HEK293T (cell line): ENCODE measurements around the gene PIP5K1C.

Experiments used
- CTCF ChIA-PET: fragments of 350-600 bp; formaldehyde crosslinking; extraction: SDS; loops from one replicate; lab custom pipeline; 2021; ENCODE audit warnings: antibody characterized with exemption, inconsistent platforms; lab: Yijun Ruan, JAX
- POLR2A ChIA-PET: fragments of 350-600 bp; formaldehyde crosslinking; extraction: SDS; loops from one replicate; lab custom pipeline; 2020; ENCODE audit warnings: antibody characterized with exemption, inconsistent platforms; lab: Yijun Ruan, JAX
- DNase-seq: peaks from one replicate; pipeline ENCODE4 v3.0.0; 2012; ENCODE audit warnings: mixed read lengths; ENCODE audit errors: extremely low spot score
- ARNT ChIP-seq: fragments of 450-650 bp; IDR thresholded peaks from 2 replicates; pipeline ENCODE4 v1.6.1; 2017; ENCODE audit warnings: mild to moderate bottlenecking
- BHLHE40 ChIP-seq: fragments of 450-650 bp; IDR thresholded peaks from 2 replicates; pipeline ENCODE4 v1.6.1; 2016; ENCODE audit warnings: mild to moderate bottlenecking, moderate library complexity, borderline replicate concordance
- CTBP1 ChIP-seq: fragments of 450-650 bp; IDR thresholded peaks from 2 replicates; pipeline ENCODE4 v1.6.1; 2016; ENCODE audit warnings: borderline replicate concordance
- ELF4 ChIP-seq: fragments of 450-650 bp; IDR thresholded peaks from 2 replicates; pipeline ENCODE4 v1.6.1; 2017; ENCODE audit warnings: antibody characterized with exemption
- FOXA1 ChIP-seq: fragments of 450-650 bp; IDR thresholded peaks from 2 replicates; pipeline ENCODE4 v1.6.1; 2016; ENCODE audit warnings: mild to moderate bottlenecking
- FOXK2 ChIP-seq: fragments of 450-650 bp; IDR thresholded peaks from 2 replicates; pipeline ENCODE4 v1.6.1; 2016; ENCODE audit warnings: mild to moderate bottlenecking
- FOXM1 ChIP-seq: fragments of 450-650 bp; IDR thresholded peaks from 2 replicates; pipeline ENCODE4 v1.6.1; 2017; ENCODE audit warnings: mild to moderate bottlenecking, borderline replicate concordance
- HDGF ChIP-seq: fragments of 450-650 bp; IDR thresholded peaks from 2 replicates; pipeline ENCODE4 v1.6.1; 2017; ENCODE audit warnings: antibody characterized with exemption, borderline replicate concordance
- L3MBTL2 ChIP-seq: fragments of 450-650 bp; conservative IDR thresholded peaks from 2 replicates; pipeline ENCODE4 v1.6.1; 2016; ENCODE audit warnings: mild to moderate bottlenecking
- LEF1 ChIP-seq: fragments of 450-650 bp; IDR thresholded peaks from 2 replicates; pipeline ENCODE4 v1.6.1; 2017; ENCODE audit warnings: mild to moderate bottlenecking, borderline replicate concordance
- NFRKB ChIP-seq: fragments of 450-650 bp; IDR thresholded peaks from 2 replicates; pipeline ENCODE4 v1.6.1; 2016; ENCODE audit warnings: mild to moderate bottlenecking, moderate library complexity
- PKNOX1 ChIP-seq: fragments of 450-650 bp; IDR thresholded peaks from 2 replicates; pipeline ENCODE4 v1.6.1; 2016
- SP1 ChIP-seq: fragments of 450-650 bp; IDR thresholded peaks from 2 replicates; pipeline ENCODE4 v1.6.1; 2017
- SUZ12 ChIP-seq: fragments of 450-650 bp; IDR thresholded peaks from 2 replicates; pipeline ENCODE4 v1.6.1; 2016; ENCODE audit warnings: mild to moderate bottlenecking
- TARDBP ChIP-seq: fragments of 450-650 bp; IDR thresholded peaks from 2 replicates; pipeline ENCODE4 v1.6.1; 2016
- ZNF384 ChIP-seq: fragments of 450-650 bp; IDR thresholded peaks from 2 replicates; pipeline ENCODE4 v1.6.1; 2016

The PIP5K1C gene, protein sequence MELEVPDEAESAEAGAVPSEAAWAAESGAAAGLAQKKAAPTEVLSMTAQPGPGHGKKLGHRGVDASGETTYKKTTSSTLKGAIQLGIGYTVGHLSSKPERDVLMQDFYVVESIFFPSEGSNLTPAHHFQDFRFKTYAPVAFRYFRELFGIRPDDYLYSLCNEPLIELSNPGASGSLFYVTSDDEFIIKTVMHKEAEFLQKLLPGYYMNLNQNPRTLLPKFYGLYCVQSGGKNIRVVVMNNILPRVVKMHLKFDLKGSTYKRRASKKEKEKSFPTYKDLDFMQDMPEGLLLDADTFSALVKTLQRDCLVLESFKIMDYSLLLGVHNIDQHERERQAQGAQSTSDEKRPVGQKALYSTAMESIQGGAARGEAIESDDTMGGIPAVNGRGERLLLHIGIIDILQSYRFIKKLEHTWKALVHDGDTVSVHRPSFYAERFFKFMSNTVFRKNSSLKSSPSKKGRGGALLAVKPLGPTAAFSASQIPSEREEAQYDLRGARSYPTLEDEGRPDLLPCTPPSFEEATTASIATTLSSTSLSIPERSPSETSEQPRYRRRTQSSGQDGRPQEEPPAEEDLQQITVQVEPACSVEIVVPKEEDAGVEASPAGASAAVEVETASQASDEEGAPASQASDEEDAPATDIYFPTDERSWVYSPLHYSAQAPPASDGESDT

GRCh38 chr19:3700242-3701032 lies at the start of gene PIP5K1C:
TSS of gene PIP5K1C (minus strand) at chr19:3700468. CDS start at chr19:3700390, 78 bp downstream.
- POLR2A ChIA-PET, result interaction anchor here (0.6 kb wide), 1 partner anchor 10 kb away, joined by 4 read pairs; no protein-coding TSS in a partner anchor
- DNase-seq, result peak; percentile 97
- TF ChIP-seq ZNF384, result no peak
- peak; percentile 34; the same call in 1 of the 2 replicates for TF ChIP-seq ARNT
- peak; percentile 53; the same call in 1 of the 2 replicates for TF ChIP-seq L3MBTL2
- TF ChIP-seq FOXM1, result 0 out of 2 replicates have a peak, but pooled peaks have one; percentile 39
- TF ChIP-seq LEF1, result no peak
- TF ChIP-seq PKNOX1, result peak; percentile 97
- TF ChIP-seq FOXA1, result no peak
- TF ChIP-seq NFRKB, result no peak
- CTCF ChIA-PET, result interaction anchor here (0.6 to 1.1 kb wide), 2 partner anchors 10 to 28 kb away, joined by 3 read pairs; no protein-coding TSS in a partner anchor

- DNase-seq, result no peak
- ChIA-PET CTCF (no interaction called here), POLR2A (interaction anchor here (6.0 kb wide), 1 partner anchor 13 kb away, joined by 40 read pairs; the partner anchor contains the start of genes APBA3 and MRPL54)
- TF ChIP-seq L3MBTL2 (no peak), FOXA1 (no peak), PKNOX1 (no peak), FOXM1 (no peak), HDGF (no peak), BHLHE40 (no peak), LEF1 (no peak), TARDBP (no peak), ELF4 (no peak), ARNT (no peak), CTBP1 (no peak), FOXK2 (no peak), SUZ12 (no peak), SP1 (no peak), ZNF384 (no peak), NFRKB (no peak)
These were observed 48.7 kb upstream of the PIP5K1C start for GRCh38 chr19:3748965-3749364.

- ChIA-PET CTCF (no interaction called here), POLR2A (interaction anchor here (1.7 kb wide), 1 partner anchor 16 kb away, joined by 8 read pairs; the partner anchor contains the start of gene MRPL54)
- no peak for DNase-seq
- no peak for TF ChIP-seq SUZ12
- TF ChIP-seq BHLHE40, result no peak
These were observed 46.2 kb upstream of the PIP5K1C start for GRCh38 chr19:3746371-3747056.

DNA sequence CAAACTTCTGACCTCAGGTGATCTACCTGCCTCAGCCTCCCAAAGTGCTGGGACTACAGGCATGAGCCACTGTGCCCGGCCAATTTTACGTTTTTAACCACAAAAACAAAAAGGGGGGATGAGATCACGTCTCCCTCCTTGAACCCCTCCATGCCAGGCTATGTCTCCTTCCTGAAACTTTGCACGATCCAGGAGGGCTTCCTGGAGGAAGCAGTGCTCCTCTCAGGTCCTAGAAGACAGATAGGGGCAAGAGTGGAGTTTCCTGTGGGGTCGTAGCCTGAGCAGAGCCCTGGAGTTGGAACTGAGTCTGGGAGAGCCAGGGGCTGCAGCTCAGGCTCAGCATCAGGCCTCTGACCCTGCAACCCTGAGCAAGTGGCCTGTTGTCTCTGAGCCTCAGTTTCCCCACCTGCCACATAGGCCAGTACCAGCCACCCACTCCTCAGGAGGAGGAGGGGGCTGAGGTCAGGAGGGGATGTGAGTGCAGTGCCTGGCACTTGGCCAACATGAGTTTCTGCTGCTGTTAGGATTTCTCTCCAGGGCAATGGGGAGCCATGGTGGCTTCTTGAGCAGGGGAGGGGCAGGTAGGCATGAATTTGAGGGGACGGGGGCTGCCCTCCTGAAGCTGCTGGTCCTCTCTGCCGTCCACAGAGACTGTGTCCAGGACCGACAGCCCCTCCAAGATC lies 45.2 kb upstream of the PIP5K1C start:
- TF ChIP-seq ZNF384 (no peak), NFRKB (no peak), FOXK2 (no peak), SUZ12 (no peak), FOXM1 (no peak), PKNOX1 (no peak), SP1 (no peak), CTBP1 (no peak), FOXA1 (no peak), BHLHE40 (no peak), ELF4 (no peak), LEF1 (no peak), ARNT (no peak), TARDBP (no peak), HDGF (no peak)
- CTCF ChIA-PET, result no interaction called here
- POLR2A ChIA-PET, result interaction anchor here (1.5 to 1.7 kb wide), 2 partner anchors 17 kb away, joined by 3 to 8 read pairs; partner anchors contain the start of gene MRPL54
- DNase-seq, result no peak
